ENCODE data around the gene USP53. TPM values are rescaled to one million over a fixed set of nuclear protein-coding genes. Genes with fewer than 3 reads are reported as not detected.

The USP53 gene
- total and polyA plus RNA-seq, 3 donors from 2014 or later: 13.1 to 48.1 (median 46.9) TPM

GRCh38 chr4:119179011-119179410 is 33.5 kb upstream of the USP53 start:
- H3K27me3 ChIP-seq: no peaks in the 10 kb centered on the region
- H3K4me3 ChIP-seq: no peak overlapping the region
- intact Hi-C loops (cut with DNase I; ENCODE audit: low total_unique reads): no loop called here
- H3K27ac ChIP-seq: no peak overlapping the region
- no peaks in the 10 kb centered on the region for H3K36me3 ChIP-seq (ENCODE audit: low read depth, missing control alignments)
- H3K9me3 ChIP-seq: no peaks in the 10 kb centered on the region
- WGBS, 2 donors: 47 to 52% methylated on average over 1 of the region's 1 CpG
- H3K4me1 ChIP-seq: no peaks in the 10 kb centered on the region
- DNase-seq: no peak
- TF ChIP-seq POLR2A (IDR thresholded peaks at IDR 0.05) (no peak), CTCF (IDR thresholded peaks at IDR 0.05) (no peak)

DNA sequence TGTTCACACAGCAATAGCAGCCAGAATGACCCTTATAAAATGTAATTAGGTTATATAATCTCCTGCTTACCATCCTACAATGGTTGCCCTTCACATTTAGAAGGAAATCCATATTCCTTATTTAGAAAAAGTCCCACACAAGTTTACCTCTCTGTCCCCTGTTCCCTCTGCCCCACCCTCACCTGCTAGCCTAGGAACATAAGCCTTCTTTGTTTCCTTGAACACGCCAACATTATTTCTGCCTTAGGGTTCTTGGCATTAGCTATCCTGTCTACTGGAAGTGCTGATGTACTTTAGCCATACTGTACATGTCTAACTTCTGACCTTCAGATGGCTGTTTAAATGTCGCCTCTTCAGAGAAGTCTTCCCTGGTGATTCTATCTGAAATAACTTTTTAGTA is 28.4 kb upstream of the USP53 start:
- Histone ChIP-seq H3K27ac (no peak overlapping the region), H3K4me3 (no peak overlapping the region), H3K4me1 (no peaks in the 10 kb centered on the region), H3K27me3 (no peaks in the 10 kb centered on the region), H3K36me3 (ENCODE audit: low read depth, missing control alignments) (no peaks in the 10 kb centered on the region), H3K9me3 (no peaks in the 10 kb centered on the region)
- TF ChIP-seq POLR2A (IDR thresholded peaks at IDR 0.05) (no peak), CTCF (IDR thresholded peaks at IDR 0.05) (no peak)
- 97 to 98% methylated on average over 2 of the region's 2 CpGs for WGBS, 2 donors
- intact Hi-C loops (cut with DNase I; ENCODE audit: low total_unique reads): no loop called here
- no peak for DNase-seq

DNA sequence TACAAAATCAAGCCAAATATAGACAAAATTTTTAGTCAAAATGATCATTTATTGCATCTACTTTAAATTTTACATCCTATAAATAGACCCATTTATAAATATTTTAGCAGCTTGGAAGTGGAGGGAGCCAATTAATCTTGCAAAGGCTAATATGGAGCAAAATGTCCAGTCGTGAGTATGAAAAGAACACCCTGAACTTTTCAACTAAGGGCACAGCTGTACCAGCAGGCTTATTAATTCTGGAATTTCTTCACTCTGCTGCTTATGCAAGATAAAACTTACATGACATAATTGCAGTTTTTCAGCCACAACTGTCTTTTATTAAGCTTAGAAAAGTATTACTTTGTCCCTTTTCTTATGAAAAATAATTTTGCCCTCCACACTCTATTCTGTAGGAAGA is 22.9 kb upstream of the USP53 start:
- Histone ChIP-seq H3K27ac (peak overlapping the region in 1 of 2 donors; percentile 65), H3K9me3 (no peaks in the 10 kb centered on the region), H3K36me3 (ENCODE audit: low read depth, missing control alignments) (no peaks in the 10 kb centered on the region), H3K4me3 (no peak overlapping the region), H3K27me3 (no peaks in the 10 kb centered on the region), H3K4me1 (peaks cover 7% of the 10 kb centered on the region)
- no peak for DNase-seq
- TF ChIP-seq POLR2A (IDR thresholded peaks at IDR 0.05) (no peak), CTCF (IDR thresholded peaks at IDR 0.05) (no peak)
- WGBS, 2 donors: 30 to 39% methylated on average over 1 of the region's 1 CpG
- intact Hi-C loops (cut with DNase I; ENCODE audit: low total_unique reads): no loop called here

DNA sequence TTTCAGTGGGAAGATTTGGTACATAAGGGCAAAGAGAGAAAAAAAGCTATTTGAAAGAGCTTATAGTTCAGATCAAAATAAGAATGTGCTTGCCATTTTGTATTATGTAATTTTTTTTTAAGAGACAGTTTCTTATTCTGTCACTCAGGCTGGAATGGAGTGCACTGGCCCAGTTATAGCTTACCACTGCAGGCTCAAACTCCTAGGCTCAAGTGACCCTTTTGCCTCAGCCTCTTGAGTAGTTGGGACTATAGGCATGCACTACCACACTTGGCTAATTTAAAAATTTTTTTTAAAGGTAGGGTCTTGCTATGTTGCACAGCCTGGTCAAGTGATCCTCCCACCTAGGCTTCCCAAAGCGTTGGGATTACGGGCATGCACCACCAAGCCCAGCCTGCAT is 22.2 kb upstream of the USP53 start:
- TF ChIP-seq CTCF (IDR thresholded peaks at IDR 0.05) (no peak), POLR2A (IDR thresholded peaks at IDR 0.05) (no peak)
- WGBS, 2 donors: 82 to 91% methylated on average over 2 of the region's 2 CpGs
- no peaks in the 10 kb centered on the region for H3K36me3 ChIP-seq (ENCODE audit: low read depth, missing control alignments)
- DNase-seq: no peak
- no peak overlapping the region for H3K4me3 ChIP-seq
- no peaks in the 10 kb centered on the region for H3K9me3 ChIP-seq
- H3K27ac ChIP-seq: peak overlapping the region in 1 of 2 donors; percentile 15
- intact Hi-C loops (cut with DNase I; ENCODE audit: low total_unique reads): no loop called here
- H3K4me1 ChIP-seq: peaks cover 7% of the 10 kb centered on the region
- no peaks in the 10 kb centered on the region for H3K27me3 ChIP-seq

DNA sequence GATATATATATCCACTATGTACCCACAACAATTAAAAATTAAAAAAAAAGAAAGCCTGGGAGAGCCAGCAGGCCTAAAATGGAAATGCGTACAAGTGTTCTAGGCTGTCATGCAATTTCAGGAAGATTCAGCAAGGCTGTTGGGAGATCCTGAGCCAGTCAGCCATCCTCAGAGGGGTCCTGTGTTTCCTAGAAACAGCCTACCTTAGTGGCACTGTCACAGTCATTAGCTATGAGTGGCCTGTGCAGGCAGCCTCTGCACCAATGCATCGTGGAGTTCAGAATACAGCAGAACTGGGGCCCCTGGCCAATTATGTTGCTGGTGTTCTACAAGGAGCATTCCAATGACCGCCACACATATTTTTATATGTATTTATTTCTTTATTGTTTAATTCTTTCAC is 21.0 kb upstream of the USP53 start:
- 92 to 95% methylated on average over 3 of the region's 3 CpGs for WGBS, 2 donors
- Histone ChIP-seq H3K36me3 (ENCODE audit: low read depth, missing control alignments) (no peaks in the 10 kb centered on the region), H3K27me3 (no peaks in the 10 kb centered on the region), H3K4me1 (peaks cover 7% of the 10 kb centered on the region), H3K4me3 (no peak overlapping the region), H3K27ac (no peak overlapping the region), H3K9me3 (no peaks in the 10 kb centered on the region)
- TF ChIP-seq CTCF (IDR thresholded peaks at IDR 0.05): no peak
- TF ChIP-seq POLR2A (IDR thresholded peaks at IDR 0.05): no peak
- no peak for DNase-seq
- intact Hi-C loops (cut with DNase I; ENCODE audit: low total_unique reads): no loop called here

All from testis (tissue), 3 donors.